Measurements from ENCODE around the gene SMCO3.

DNA sequence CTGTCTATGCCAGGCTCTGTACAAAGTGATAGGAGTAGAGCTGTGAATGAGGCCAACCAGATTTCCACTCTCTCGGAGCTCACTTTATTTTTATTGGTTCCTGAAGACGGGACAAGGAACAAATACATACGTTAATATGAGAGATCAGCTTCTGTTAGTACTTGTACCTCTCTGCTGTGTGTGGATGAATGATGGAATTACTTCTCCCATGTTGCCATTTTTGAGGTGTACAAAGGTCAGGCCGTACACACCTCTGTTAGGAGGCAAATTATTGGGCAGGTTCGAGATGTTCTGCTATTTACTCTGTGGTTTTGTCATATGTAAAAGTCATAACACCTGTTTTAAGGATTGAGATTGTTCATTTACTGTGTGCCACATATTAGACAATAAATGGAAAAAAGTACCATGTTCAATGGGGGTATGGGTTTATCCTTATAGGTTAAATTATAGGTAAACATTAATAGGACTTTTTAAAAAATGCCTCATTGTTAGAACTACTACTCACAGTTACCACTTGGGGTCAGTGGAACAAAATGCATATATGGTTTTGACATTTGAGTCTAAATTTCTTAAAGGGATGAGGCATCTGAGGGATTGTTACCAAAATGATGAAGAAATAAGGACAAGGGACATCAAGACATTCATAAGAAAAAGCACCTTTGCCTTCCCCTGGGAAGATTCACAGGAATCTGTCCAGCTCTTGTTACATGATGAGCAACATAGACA, 37.6 kb downstream of the SMCO3 start:
- TF ChIP-seq, protein P1, sequence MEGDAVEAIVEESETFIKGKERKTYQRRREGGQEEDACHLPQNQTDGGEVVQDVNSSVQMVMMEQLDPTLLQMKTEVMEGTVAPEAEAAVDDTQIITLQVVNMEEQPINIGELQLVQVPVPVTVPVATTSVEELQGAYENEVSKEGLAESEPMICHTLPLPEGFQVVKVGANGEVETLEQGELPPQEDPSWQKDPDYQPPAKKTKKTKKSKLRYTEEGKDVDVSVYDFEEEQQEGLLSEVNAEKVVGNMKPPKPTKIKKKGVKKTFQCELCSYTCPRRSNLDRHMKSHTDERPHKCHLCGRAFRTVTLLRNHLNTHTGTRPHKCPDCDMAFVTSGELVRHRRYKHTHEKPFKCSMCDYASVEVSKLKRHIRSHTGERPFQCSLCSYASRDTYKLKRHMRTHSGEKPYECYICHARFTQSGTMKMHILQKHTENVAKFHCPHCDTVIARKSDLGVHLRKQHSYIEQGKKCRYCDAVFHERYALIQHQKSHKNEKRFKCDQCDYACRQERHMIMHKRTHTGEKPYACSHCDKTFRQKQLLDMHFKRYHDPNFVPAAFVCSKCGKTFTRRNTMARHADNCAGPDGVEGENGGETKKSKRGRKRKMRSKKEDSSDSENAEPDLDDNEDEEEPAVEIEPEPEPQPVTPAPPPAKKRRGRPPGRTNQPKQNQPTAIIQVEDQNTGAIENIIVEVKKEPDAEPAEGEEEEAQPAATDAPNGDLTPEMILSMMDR (IDR thresholded peaks at IDR 0.05; ENCODE audit: poor library complexity, severe bottlenecking) = no peak
- TF ChIP-seq EP300 (conservative IDR thresholded peaks at IDR 0.05; ENCODE audit: poor library complexity, severe bottlenecking) = no peak
- TF ChIP-seq POLR2AphosphoS5 (IDR thresholded peaks at IDR 0.05) = no peak
- TF ChIP-seq, protein P2, sequence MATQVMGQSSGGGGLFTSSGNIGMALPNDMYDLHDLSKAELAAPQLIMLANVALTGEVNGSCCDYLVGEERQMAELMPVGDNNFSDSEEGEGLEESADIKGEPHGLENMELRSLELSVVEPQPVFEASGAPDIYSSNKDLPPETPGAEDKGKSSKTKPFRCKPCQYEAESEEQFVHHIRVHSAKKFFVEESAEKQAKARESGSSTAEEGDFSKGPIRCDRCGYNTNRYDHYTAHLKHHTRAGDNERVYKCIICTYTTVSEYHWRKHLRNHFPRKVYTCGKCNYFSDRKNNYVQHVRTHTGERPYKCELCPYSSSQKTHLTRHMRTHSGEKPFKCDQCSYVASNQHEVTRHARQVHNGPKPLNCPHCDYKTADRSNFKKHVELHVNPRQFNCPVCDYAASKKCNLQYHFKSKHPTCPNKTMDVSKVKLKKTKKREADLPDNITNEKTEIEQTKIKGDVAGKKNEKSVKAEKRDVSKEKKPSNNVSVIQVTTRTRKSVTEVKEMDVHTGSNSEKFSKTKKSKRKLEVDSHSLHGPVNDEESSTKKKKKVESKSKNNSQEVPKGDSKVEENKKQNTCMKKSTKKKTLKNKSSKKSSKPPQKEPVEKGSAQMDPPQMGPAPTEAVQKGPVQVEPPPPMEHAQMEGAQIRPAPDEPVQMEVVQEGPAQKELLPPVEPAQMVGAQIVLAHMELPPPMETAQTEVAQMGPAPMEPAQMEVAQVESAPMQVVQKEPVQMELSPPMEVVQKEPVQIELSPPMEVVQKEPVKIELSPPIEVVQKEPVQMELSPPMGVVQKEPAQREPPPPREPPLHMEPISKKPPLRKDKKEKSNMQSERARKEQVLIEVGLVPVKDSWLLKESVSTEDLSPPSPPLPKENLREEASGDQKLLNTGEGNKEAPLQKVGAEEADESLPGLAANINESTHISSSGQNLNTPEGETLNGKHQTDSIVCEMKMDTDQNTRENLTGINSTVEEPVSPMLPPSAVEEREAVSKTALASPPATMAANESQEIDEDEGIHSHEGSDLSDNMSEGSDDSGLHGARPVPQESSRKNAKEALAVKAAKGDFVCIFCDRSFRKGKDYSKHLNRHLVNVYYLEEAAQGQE (IDR thresholded peaks at IDR 0.05; ENCODE audit: borderline replicate concordance) = no peak
- no peak for TF ChIP-seq TAF1 (IDR thresholded peaks at IDR 0.05; ENCODE audit: low read depth)
- no peak for TF ChIP-seq EZH2 (IDR thresholded peaks at IDR 0.05; ENCODE audit: borderline replicate concordance, insufficient read depth, low read length, poor library complexity, severe bottlenecking)
- no peak for TF ChIP-seq MXI1 (conservative IDR thresholded peaks at IDR 0.05; ENCODE audit: poor library complexity, severe bottlenecking)
